Stimulated activated CD4-positive, alpha-beta T cell treated with anti-CD3 and anti-CD28 coated beads, TNF-alpha, amount 100 ng/mL, for 24 hours (primary cell): ENCODE measurements around the gene SIGLEC12.
"Not testable (repeated sequence)": the region's sequence is repeated elsewhere in the genome, so short reads cannot be mapped to it uniquely, and the experiment has no call there.

ENCODE experiments used
- DNase-seq, 3 experiments: peaks; one replicate each; pipeline ENCODE4 v3.0.0-alpha.2; 2020; ENCODE audit warnings: low read depth in 3 of 3

SIGLEC12 gene

DNA sequence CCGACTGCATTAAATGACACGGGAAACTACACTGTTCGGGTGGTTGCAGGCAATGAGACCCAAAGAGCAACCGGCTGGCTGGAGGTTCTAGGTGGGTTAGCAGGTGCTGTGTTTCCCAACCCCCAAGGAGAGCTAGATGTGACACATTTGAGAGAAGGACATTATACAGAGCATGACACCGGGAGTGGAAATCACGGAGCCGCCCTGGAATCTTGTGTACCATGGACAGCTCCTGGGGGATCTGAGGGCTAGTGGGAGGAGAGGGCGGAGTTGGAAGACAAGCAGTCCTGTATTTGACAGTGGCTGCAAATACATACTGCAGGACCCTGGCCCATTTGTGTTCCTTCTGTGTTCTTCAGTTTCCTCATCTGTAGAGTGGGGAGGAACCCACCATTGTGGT lies 21.0 kb downstream of the SIGLEC12 start:
- DNase-seq: peak in 1 of 3 experiments; percentile 25

GRCh38 chr19:51479531-51480331 lies 21.9 kb downstream of the SIGLEC12 start:
- DNase-seq: peak in 1 of 3 experiments; percentile 28

- no peak for DNase-seq
Observed at GRCh38 chr19:51478381-51479234, 23.0 kb downstream of the SIGLEC12 start, which contains the start of gene CEACAM18. Gene CEACAM18 (plus strand): TSS chr19:51478539.

DNA sequence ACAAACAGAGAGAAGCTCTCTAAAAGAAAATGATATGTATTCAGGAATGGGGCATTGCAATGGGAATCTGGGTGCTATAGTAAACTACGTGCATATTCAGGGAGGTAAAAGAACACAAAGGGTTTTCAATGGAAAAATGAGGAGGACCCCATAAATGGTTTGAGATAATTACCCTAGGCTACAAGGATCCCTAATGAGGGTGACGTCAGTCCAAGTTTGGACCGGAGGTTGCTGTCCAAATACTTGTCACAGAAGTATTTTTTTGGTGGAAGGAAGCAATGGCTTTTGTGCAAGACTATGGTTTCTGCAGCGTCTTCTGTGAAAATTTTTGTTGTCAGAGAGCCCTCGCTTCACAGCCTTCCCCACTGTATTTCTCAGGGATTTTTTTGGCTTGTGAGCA lies 24.3 kb downstream of the SIGLEC12 start:
- no peak for DNase-seq

- no peak for DNase-seq
Observed at GRCh38 chr19:51476164-51476563, 25.4 kb downstream of the SIGLEC12 start.

DNA sequence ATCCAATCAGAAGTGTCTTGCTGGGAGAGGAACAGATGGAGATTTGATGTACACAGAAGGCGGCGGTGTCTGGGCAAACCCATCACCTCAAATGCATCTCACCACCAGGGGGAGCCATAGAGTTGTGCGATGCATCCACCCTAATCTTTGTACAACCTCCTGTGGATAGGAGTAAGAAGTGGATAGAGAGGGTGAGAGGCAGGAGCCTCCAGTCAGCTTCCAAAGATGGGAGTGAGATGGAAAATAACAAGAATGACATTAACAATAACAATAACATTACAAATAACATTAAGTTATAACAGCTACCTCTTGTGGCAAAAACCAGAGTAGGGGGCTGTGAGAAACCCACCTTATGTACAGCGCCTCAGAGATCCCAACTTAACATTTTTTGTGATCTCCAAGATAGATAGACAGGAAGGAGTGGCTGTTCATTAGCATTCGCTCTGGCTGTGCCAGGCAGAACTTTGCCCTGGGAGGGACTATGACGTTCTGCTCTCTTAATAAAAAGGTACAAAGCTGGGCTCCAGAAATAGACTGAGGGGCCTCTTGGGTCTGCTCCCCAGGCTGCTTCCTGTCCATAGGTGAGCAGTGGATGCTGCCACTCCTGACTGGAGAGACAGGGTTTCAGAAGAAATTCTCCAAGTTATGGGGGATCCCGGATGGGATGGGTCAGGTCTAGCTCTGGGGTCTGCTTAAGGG lies 28.4 kb downstream of the SIGLEC12 start:
- peak; percentile 81 to 87 (median 84) for DNase-seq

GRCh38 chr19:51472607-51473006 lies 29.0 kb downstream of the SIGLEC12 start:
- DNase-seq: no peak

DNA sequence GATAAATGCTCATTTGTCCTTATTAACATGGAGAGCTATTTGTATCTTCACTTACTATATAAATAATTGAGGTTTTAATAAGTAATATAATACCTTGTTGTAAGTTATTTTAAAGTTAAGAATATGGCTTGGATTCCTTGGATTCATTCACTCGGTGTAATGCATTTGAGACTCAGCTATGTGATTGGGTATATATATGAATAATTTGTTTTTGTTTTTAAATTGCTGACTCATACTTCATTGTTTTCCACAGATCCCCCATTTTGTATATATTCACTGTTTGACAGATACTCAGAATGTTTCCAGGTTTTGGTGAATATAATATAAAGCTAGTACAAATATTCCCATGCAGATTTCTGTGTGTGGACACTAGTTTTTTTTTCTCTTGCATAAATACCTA lies 30.1 kb downstream of the SIGLEC12 start:
- no peak for DNase-seq

DNA sequence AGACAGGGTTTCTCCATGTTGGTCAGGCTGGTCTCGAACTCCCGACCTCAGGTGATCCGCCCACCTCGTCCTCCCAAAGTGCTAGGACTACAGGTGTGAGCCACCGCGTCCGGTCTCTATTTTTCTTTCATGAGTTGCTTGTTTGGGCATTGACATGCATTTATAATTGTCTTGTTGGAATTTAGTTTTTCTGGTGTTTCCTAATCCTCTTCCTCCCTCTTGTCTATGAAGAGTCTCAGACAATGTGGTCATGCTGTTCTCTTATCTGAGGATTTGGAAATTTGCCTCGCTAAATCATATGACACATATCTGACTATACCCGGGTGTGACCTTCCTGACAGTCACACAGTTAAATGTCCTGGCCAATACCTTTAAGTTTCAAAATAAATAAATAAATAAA lies 30.6 kb downstream of the SIGLEC12 start:
- DNase-seq: no peak

- no peak for DNase-seq
Observed at GRCh38 chr19:51469629-51470028, 32.0 kb downstream of the SIGLEC12 start.

DNA sequence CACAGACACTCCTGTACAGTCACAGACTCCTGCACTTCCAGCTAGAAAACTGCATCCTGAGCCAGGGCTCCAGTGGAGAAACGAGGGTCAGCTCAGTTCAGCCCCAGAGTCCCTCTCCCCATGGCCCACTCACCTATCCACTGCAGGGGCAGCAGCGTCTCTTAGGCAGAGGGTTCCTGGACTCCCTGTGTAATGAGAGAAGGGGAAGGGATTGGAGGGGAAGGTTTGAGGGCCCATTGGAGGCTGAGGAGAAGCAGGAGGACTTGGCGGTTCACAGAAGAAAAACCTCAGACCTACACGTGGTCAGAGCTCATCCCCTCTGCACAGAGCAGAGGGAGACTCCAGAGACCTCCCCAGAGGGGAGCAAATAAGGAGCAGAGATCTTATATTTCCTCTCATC lies 32.4 kb downstream of the SIGLEC12 start:
- no peak for DNase-seq

- no peak for DNase-seq
Observed at GRCh38 chr19:51468545-51468920, 33.1 kb downstream of the SIGLEC12 start.

DNA sequence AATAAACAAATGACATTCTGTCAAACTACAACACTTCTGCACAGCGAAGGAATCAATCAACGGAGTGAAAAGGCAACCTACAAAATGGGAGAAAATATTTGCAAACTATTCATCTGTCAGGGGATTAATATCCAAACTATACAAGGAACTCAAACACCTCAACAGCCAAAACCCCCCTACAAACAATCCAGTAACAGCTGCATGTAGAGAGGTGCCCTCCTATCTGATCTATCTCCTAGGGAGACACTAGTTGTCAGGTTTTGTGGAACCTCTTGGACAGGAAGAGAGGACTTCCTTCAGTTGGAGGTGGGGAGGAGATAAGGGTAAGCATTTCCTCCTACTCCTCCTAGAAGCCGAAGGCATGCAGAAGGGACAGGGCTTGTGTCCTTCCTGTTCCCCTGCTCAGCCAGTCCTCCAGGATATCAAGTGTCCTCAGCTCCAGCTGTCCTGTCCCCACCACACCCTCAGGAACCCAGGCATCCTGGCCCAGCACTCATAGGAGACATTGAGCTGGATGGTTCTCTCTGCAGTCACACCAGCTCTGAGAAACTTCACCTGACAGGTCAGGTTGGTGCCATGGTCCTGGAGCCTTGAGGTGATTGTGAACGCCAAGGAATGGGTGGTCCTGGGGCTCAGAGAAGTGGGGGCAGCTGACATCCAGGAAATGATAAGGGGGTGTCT lies 33.6 kb downstream of the SIGLEC12 start:
- no peak for DNase-seq

- no peak for DNase-seq
Observed at GRCh38 chr19:51466723-51467122, 34.9 kb downstream of the SIGLEC12 start.

GRCh38 chr19:51463976-51464581 lies 37.5 kb downstream of the SIGLEC12 start:
- DNase-seq: not testable (repeated sequence)

GRCh38 chr19:51462681-51463080 lies 38.9 kb downstream of the SIGLEC12 start:
- no peak for DNase-seq

DNA sequence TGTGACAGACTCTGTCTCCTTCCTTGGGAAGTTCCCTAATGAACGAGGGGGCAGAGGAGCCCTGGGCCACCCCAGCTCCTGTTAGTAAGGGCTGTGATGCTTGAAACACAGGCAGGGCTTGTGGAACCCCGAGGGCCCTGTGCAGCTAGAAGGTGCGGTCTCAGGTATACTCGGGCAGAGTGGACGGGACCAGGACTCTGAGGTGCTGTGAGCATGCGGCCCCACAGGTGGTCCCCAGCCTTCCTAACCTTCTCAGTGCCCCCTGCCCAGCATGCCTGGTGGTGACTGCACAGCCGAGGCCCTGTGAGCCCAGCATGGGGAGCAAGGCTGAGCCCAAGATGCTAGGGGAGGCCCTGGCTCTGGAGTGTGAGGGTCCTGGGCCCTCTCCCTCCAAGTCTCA lies 39.3 kb downstream of the SIGLEC12 start:
- no peak for DNase-seq

- no peak for DNase-seq
Observed at GRCh38 chr19:51461723-51462161, 39.9 kb downstream of the SIGLEC12 start.

DNA sequence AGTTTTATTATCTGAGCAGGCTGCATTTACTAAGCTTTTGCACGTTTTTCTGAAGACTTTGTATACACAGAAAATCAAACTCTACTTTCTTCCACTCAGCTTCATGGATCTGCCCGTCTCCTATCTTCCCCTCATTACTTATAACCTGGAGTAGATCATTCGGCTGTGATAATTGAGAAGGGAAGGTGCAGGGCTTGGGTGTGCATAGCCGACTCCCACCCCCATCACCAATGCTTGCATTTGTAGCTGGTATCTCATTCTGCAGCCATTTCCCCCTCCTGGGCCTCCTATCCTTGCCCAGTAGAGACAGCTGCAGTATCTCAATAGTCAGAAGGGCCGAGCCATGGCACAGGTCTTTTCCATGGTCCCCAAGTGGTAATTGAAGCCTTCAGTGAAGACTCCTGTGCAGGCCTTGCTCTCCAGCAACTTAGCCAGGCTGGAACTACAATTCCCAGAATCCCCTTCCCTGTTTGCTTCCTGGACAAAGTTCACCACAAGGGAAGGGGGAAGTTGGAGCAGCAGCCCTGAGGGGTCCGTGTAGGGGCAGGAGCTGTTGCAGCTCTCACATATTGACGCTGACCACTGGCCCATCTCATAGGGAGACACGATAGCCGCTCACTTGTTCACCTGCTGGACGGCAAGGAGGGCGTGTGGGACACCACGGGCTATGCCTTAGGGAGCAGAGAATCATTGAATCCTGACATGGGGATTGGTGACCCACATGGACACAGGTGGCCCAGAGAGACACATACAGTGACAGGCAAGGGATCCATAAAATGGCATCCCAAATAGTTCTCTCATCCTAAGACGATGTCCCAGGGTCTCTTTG lies 41.2 kb downstream of the SIGLEC12 start:
- DNase-seq: no peak

DNA sequence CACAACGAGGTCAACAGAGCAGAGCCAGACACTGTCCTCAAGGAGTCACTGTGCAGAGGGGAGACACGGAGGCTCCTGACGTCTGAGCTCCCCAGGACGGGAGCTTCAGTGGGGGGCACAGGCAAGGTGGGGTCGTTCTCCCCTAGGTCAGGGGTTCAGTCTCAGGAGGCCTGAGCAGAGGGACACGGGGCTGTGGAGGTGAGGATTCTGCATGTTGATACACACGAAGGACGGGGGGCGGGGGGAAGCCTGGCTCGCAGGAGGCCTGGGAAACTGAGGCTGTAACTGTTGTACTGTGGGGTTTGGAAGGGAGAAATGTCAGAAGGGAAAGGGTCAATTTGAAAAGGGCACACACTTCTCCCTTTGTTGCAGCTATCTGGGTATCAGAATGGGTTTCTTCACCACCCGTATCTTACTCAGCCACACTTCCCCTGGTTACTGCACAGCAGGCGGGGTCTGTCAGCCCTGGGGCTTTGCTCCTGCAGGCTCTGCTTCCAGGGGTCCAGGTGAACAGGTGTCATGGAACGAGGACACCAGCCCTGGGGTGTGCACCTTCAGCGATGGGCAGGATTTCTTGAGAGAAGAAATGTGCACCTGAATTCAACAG lies 42.6 kb downstream of the SIGLEC12 start:
- no peak for DNase-seq
